HG03108 (cell line): Measurements from ENCODE around the gene SLAMF8.

Experiments
- ATAC-seq: cut with Tn5 transposase; IDR thresholded peaks from one replicate; pipeline ENCODE4 v1.9.1; 2021; ENCODE audit warnings: moderate library complexity; ENCODE audit not compliant: unreplicated experiment

SLAMF8 gene

GRCh38 chr1:159845751-159846629, 19.3 kb downstream of the SLAMF8 start:
- ATAC-seq, result no peak

GRCh38 chr1:159847231-159847630, 20.6 kb downstream of the SLAMF8 start:
- no peak for ATAC-seq

- no peak for ATAC-seq
These were observed 21.7 kb downstream of the SLAMF8 start for GRCh38 chr1:159848326-159848725.

- ATAC-seq, result no peak
These were observed 23.1 kb downstream of the SLAMF8 start for GRCh38 chr1:159849626-159850366.

GRCh38 chr1:159851407-159851806, 24.7 kb downstream of the SLAMF8 start:
- ATAC-seq, result no peak

- ATAC-seq, result no peak
These were observed 26.9 kb downstream of the SLAMF8 start for GRCh38 chr1:159853417-159854115.

- no peak for ATAC-seq
These were observed 27.5 kb downstream of the SLAMF8 start for GRCh38 chr1:159854116-159854692.

GRCh38 chr1:159854693-159855192, 28.1 kb downstream of the SLAMF8 start:
- ATAC-seq, result peak; percentile 65

GRCh38 chr1:159855709-159856108, 29.0 kb downstream of the SLAMF8 start:
- no peak for ATAC-seq

GRCh38 chr1:159856576-159856975, 29.9 kb downstream of the SLAMF8 start:
- ATAC-seq, result no peak

GRCh38 chr1:159857889-159858288, 31.2 kb downstream of the SLAMF8 start:
- no peak for ATAC-seq

GRCh38 chr1:159859767-159860322, 33.2 kb downstream of the SLAMF8 start:
- ATAC-seq, result no peak

GRCh38 chr1:159860456-159860855, 33.8 kb downstream of the SLAMF8 start:
- no peak for ATAC-seq

- ATAC-seq, result no peak
These were observed 34.5 kb downstream of the SLAMF8 start for GRCh38 chr1:159861218-159861617.

- ATAC-seq, result no peak
These were observed 35.4 kb downstream of the SLAMF8 start for GRCh38 chr1:159862031-159862430.

GRCh38 chr1:159862557-159862956, 35.9 kb downstream of the SLAMF8 start, which contains the start of gene VSIG8:
TSS of gene VSIG8 (minus strand) at chr1:159862657. CDS start at chr1:159862521, 136 bp downstream.
- ATAC-seq, result no peak

GRCh38 chr1:159864262-159864661, 37.6 kb downstream of the SLAMF8 start:
- ATAC-seq, result no peak

GRCh38 chr1:159866066-159866465, 39.4 kb downstream of the SLAMF8 start:
- no peak for ATAC-seq

GRCh38 chr1:159866905-159867663, 40.4 kb downstream of the SLAMF8 start:
- ATAC-seq, result no peak

- ATAC-seq, result no peak
These were observed 41.0 kb downstream of the SLAMF8 start for GRCh38 chr1:159867664-159868026.
